CD8-positive, alpha-beta memory T cell (primary cell): Measurements from ENCODE around the gene VAT1. TPM values are rescaled to one million over a fixed set of nuclear protein-coding genes. Genes with fewer than 3 reads are reported as not detected.

Source experiments
- CTCF ChIA-PET: fragments of 350-600 bp; sonication (Branson Sonifier 250); formaldehyde crosslinking; loops from one replicate; lab custom pipeline; 2021; ENCODE audit warnings: antibody characterized with exemption; lab: Charles Lee
- POLR2A ChIA-PET: fragments of 350-600 bp; sonication (Branson Sonifier 250); formaldehyde crosslinking; loops from one replicate; lab custom pipeline; 2021; ENCODE audit warnings: antibody characterized with exemption; lab: Charles Lee
- DNase-seq, 5 donors: peaks; one replicate each; pipeline versions ENCODE4 v3.0.0 to v3.0.0-alpha.2; 2020 to 2022; ENCODE audit warnings: mixed read lengths in 1 of 5
- H3K27ac ChIP-seq: one replicate; pipeline ENCODE4 v1.7.0; 2013; ENCODE audit warnings: low read depth, mild to moderate bottlenecking, low read length, moderate library complexity
- H3K27me3 ChIP-seq: 2 replicates; pipeline ENCODE4 v1.7.0; 2013; ENCODE audit warnings: low read length, mild to moderate bottlenecking; ENCODE audit not compliant: insufficient read depth, poor library complexity, severe bottlenecking
- H3K36me3 ChIP-seq: 2 replicates; pipeline ENCODE4 v1.7.0; 2013; ENCODE audit warnings: mild to moderate bottlenecking, low read length, moderate library complexity; ENCODE audit not compliant: insufficient read depth
- H3K4me1 ChIP-seq: 2 replicates; pipeline ENCODE4 v1.7.0; 2013; ENCODE audit warnings: mild to moderate bottlenecking, low read length, moderate library complexity; ENCODE audit not compliant: insufficient read depth
- H3K4me3 ChIP-seq: 2 replicates; pipeline ENCODE4 v1.7.0; 2013; ENCODE audit warnings: mild to moderate bottlenecking, low read length
- H3K9me3 ChIP-seq: 2 replicates; pipeline ENCODE4 v1.7.0; 2013; ENCODE audit warnings: mild to moderate bottlenecking, low read length
- H3K27ac Mint-ChIP-seq, 8 donors: one replicate each; pipeline ENCODE4 v1.8.0; 2020 to 2021; ENCODE audit warnings: mixed read lengths in 8 of 8, mild to moderate bottlenecking in 6 of 8, inconsistent platforms in 3 of 8, moderate library complexity in 3 of 8
- H3K27me3 Mint-ChIP-seq, 2 donors: one replicate each; pipeline ENCODE4 v1.8.0; 2020 to 2021; ENCODE audit warnings: mixed read lengths in 2 of 2, mild to moderate bottlenecking in 1 of 2, moderate library complexity in 1 of 2
- H3K36me3 Mint-ChIP-seq, 3 donors: one replicate each; pipeline ENCODE4 v1.8.0; 2020 to 2021; ENCODE audit warnings: mixed read lengths in 3 of 3, inconsistent platforms in 1 of 3, mild to moderate bottlenecking in 1 of 3
- H3K4me1 Mint-ChIP-seq, 3 donors: one replicate each; pipeline ENCODE4 v1.8.0; 2020 to 2021; ENCODE audit warnings: mixed read lengths in 3 of 3, inconsistent platforms in 1 of 3, mild to moderate bottlenecking in 1 of 3
- H3K4me3 Mint-ChIP-seq, 7 donors: one replicate each; pipeline ENCODE4 v1.8.0; 2020 to 2021; ENCODE audit warnings: mixed read lengths in 7 of 7, mild to moderate bottlenecking in 6 of 7, moderate library complexity in 4 of 7, inconsistent platforms in 2 of 7
- H3K9me3 Mint-ChIP-seq, 5 donors: one replicate each; pipeline ENCODE4 v1.8.0; 2020 to 2022; ENCODE audit warnings: mixed read lengths in 5 of 5, mild to moderate bottlenecking in 3 of 5, moderate library complexity in 2 of 5, inconsistent platforms in 1 of 5
- polyA plus RNA-seq: library from polyadenylated mRNA; unstranded; fragments of 300-500 nt; fragmentation: Illumina TruSeq; gene quantifications from one replicate; pipeline ENCODE4 v1.2.3, GENCODE V29; 2021
- total RNA-seq, 2 experiments: library from RNA; stranded (reverse); gene quantifications; one replicate each; pipeline ENCODE4 v1.2.3, GENCODE V29; 2021

Gene VAT1
- total RNA-seq (10 to 100 TPM; 31.1 to 35.9 TPM), polyA plus RNA-seq (42.2 TPM)

DNA sequence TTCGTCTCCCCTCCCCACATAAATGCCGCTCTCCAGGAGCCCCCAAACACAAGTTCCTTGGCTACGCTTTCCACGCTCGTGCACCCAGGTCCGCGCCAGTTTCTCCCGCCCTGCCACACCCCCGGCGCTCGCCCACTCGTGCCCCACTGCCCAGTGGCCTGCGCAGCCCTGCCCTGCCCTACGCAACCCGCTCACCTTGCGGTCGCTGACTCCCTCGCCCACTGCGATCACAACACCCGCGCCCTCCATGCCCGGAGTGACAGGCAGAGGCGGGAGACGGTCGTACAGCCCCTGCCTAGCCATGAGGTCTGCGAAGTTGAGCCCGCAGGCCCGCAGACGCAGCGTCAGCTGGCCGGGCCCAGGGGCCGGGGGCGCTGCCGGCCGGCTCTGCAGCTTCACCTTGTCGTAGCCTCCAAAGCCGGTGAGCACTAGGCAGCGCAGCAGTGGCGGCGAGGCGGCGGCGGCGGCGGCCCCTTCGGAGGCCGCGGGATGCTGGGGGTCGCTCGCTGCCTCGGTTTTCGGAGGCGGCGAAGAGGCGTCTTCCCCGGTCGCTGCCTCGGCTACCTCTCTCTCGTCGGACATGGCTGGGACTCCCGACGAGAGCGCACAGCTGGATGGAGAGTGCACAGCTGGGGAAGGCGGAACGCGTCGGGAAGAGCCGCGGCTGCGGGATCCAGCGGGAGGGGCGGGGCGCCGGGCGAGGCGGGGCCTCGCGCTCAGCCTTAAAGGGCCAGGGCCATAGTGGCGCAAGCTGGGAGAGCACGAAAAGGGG is at the start of gene VAT1:
Gene VAT1, minus strand, starts transcription at position 645 of the 772 bp plus-strand sequence. Its CDS starts 63 bp downstream, at position 582.
- Histone ChIP-seq H3K4me3 (peak within 1 kb of the TSS; percentile 73), H3K9me3 (no peaks in the 10 kb centered on the region), H3K4me1 (peaks cover 23% of the 10 kb centered on the region), H3K27me3 (no peaks in the 10 kb centered on the region), H3K27ac (peak within 1 kb of the TSS; percentile 47), H3K36me3 (no peaks in the 10 kb centered on the region)
- no peaks in the 10 kb centered on the region for H3K9me3 Mint-ChIP-seq
- ChIA-PET POLR2A (interaction anchor here (0.7 to 1.0 kb wide), 3 partner anchors 24 to 150 kb away, joined by 4 to 6 read pairs (median 5); partner anchors contain the start of genes NBR1 and RPL27), CTCF (interaction anchor here (0.8 to 1.6 kb wide), 5 partner anchors 15 to 462 kb away, joined by 3 to 4 read pairs (median 3); partner anchors contain the start of genes BECN1, DHX8 and IFI35)
- peak within 1 kb of the TSS; percentile 87 to 95 (median 90) for H3K4me3 Mint-ChIP-seq
- H3K27ac Mint-ChIP-seq, result peak within 1 kb of the TSS; percentile 27 to 88 (median 81)
- H3K27me3 Mint-ChIP-seq, result no peaks in the 10 kb centered on the region
- peaks cover 21 to 52% (median 45%) of the 10 kb centered on the region in 3 donors for H3K4me1 Mint-ChIP-seq
- DNase-seq, result peak; percentile 35 to 72 (median 59)
- H3K36me3 Mint-ChIP-seq, result peaks cover 0 to 3% (median 0%) of the 10 kb centered on the region in 3 donors

DNA sequence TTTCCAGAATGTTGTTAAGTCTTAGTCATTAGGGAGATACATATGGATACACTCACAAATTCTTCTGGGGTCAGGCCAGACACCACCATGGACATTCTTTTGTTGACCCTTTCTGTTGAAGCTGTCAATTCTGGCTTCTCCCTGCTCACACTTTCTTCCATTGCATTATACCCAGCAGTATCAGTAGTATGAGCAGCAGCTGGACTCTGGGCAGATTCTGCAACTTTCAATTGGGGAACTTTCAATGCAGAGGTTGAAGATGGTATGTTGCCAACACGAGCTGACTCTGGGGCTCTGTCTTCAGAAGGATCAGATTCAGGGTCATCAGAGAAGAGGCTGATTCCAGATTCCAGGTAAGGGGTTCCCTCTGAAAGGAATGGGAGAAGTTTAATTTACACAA is 48.7 kb upstream of the VAT1 start:
- CTCF ChIA-PET, result no interaction called here
- no peaks in the 10 kb centered on the region for H3K36me3 Mint-ChIP-seq
- no peaks in the 10 kb centered on the region for H3K9me3 Mint-ChIP-seq
- Histone ChIP-seq H3K4me3 (no peak overlapping the region), H3K27ac (no peak overlapping the region), H3K9me3 (no peaks in the 10 kb centered on the region), H3K36me3 (no peaks in the 10 kb centered on the region), H3K27me3 (no peaks in the 10 kb centered on the region), H3K4me1 (no peaks in the 10 kb centered on the region)
- H3K4me1 Mint-ChIP-seq, result no peaks in the 10 kb centered on the region
- no peak for DNase-seq
- H3K27ac Mint-ChIP-seq, result no peak overlapping the region
- no peaks in the 10 kb centered on the region for H3K27me3 Mint-ChIP-seq
- H3K4me3 Mint-ChIP-seq, result no peak overlapping the region
- POLR2A ChIA-PET, result no interaction called here

GRCh38 chr17:43070257-43070656 is 48.1 kb upstream of the VAT1 start:
- POLR2A ChIA-PET, result no interaction called here
- DNase-seq, result no peak
- no peaks in the 10 kb centered on the region for H3K9me3 Mint-ChIP-seq
- no peaks in the 10 kb centered on the region for H3K27me3 Mint-ChIP-seq
- Histone ChIP-seq H3K4me3 (no peak overlapping the region), H3K27me3 (no peaks in the 10 kb centered on the region), H3K27ac (no peak overlapping the region), H3K4me1 (no peaks in the 10 kb centered on the region), H3K36me3 (no peaks in the 10 kb centered on the region), H3K9me3 (no peaks in the 10 kb centered on the region)
- CTCF ChIA-PET, result no interaction called here
- no peak overlapping the region for H3K4me3 Mint-ChIP-seq
- peak overlapping the region in 1 of 8 donors; percentile 27 for H3K27ac Mint-ChIP-seq
- H3K36me3 Mint-ChIP-seq, result no peaks in the 10 kb centered on the region
- H3K4me1 Mint-ChIP-seq, result no peaks in the 10 kb centered on the region

DNA sequence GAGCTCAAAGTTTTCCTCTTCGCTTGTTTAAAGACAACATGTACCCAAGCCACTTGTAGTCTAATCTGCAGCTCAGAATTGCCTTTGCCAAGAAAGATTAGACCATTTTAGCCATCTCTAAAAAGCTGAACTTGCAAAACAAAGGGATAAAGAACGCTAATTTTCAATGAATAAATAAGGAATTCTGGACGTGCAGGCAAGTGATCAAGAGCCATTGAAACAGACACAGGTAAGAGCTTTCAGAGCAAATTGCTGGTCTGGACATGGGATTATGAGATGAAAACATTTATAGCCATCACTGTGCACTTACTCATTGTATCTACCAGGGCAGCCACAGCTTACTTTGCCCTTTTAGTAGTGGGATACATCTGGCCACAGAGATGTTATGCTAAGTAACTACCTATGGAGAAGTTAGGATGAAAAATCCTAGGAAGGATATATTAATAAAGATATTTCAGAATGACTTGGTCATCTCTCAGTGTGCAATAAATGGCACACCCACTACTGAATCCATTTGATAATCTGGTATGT is 47.2 kb upstream of the VAT1 start:
- H3K36me3 Mint-ChIP-seq, result no peaks in the 10 kb centered on the region
- Histone ChIP-seq H3K4me3 (no peak overlapping the region), H3K4me1 (no peaks in the 10 kb centered on the region), H3K9me3 (no peaks in the 10 kb centered on the region), H3K27me3 (no peaks in the 10 kb centered on the region), H3K27ac (no peak overlapping the region), H3K36me3 (no peaks in the 10 kb centered on the region)
- CTCF ChIA-PET, result no interaction called here
- no peaks in the 10 kb centered on the region for H3K27me3 Mint-ChIP-seq
- no peaks in the 10 kb centered on the region for H3K9me3 Mint-ChIP-seq
- H3K27ac Mint-ChIP-seq, result no peak overlapping the region
- no peaks in the 10 kb centered on the region for H3K4me1 Mint-ChIP-seq
- POLR2A ChIA-PET, result interaction anchor here (0.5 kb wide), 1 partner anchor 47 kb away, joined by 3 read pairs; no protein-coding TSS in a partner anchor
- DNase-seq, result no peak
- H3K4me3 Mint-ChIP-seq, result no peak overlapping the region

GRCh38 chr17:43068570-43069367 is 46.6 kb upstream of the VAT1 start:
- CTCF ChIA-PET, result interaction anchor here (0.6 kb wide), 1 partner anchor 17 kb away, joined by 3 read pairs; no protein-coding TSS in a partner anchor
- no peaks in the 10 kb centered on the region for H3K27me3 Mint-ChIP-seq
- POLR2A ChIA-PET, result no interaction called here
- peak overlapping the region in 1 of 8 donors; percentile 26 for H3K27ac Mint-ChIP-seq
- H3K4me3 ChIP-seq, result no peak overlapping the region
- no peak for DNase-seq
- H3K36me3 Mint-ChIP-seq, result no peaks in the 10 kb centered on the region
- no peaks in the 10 kb centered on the region for H3K4me1 ChIP-seq
- no peaks in the 10 kb centered on the region for H3K9me3 Mint-ChIP-seq
- no peaks in the 10 kb centered on the region for H3K4me1 Mint-ChIP-seq
- no peaks in the 10 kb centered on the region for H3K9me3 ChIP-seq
- H3K27ac ChIP-seq, result no peak overlapping the region
- H3K36me3 ChIP-seq, result no peaks in the 10 kb centered on the region
- no peaks in the 10 kb centered on the region for H3K27me3 ChIP-seq
- no peak overlapping the region for H3K4me3 Mint-ChIP-seq

DNA sequence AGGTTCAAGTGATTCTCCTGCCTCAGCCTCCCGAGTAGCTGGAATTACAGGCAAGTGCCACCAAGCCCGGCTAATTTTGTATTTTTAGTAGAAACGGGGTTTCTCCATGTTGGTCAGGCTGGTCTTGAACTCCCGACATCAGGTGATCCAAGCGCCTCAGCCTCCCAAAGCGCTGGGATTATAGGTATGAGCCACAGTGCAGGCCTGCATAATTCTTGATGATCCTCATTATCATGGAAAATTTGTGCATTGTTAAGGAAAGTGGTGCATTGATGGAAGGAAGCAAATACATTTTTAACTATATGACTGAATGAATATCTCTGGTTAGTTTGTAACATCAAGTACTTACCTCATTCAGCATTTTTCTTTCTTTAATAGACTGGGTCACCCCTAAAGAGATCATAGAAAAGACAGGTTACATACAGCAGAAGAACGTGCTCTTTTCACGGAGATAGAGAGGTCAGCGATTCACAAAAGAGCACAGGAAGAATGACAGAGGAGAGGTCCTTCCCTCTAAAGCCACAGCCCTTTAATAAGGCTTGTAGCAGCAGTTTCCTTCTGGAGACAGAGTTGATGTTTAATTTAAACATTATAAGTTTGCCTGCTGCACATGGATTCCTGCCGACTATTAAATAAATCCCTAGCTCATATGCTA is 40.9 kb upstream of the VAT1 start:
- H3K4me1 Mint-ChIP-seq, result no peaks in the 10 kb centered on the region
- H3K9me3 Mint-ChIP-seq, result no peaks in the 10 kb centered on the region
- no peaks in the 10 kb centered on the region for H3K4me1 ChIP-seq
- CTCF ChIA-PET, result no interaction called here
- no peak overlapping the region for H3K4me3 Mint-ChIP-seq
- POLR2A ChIA-PET, result no interaction called here
- H3K9me3 ChIP-seq, result no peaks in the 10 kb centered on the region
- no peaks in the 10 kb centered on the region for H3K27me3 ChIP-seq
- no peak overlapping the region for H3K27ac ChIP-seq
- H3K36me3 ChIP-seq, result no peaks in the 10 kb centered on the region
- H3K27ac Mint-ChIP-seq, result no peak overlapping the region
- no peaks in the 10 kb centered on the region for H3K27me3 Mint-ChIP-seq
- H3K4me3 ChIP-seq, result no peak overlapping the region
- no peak for DNase-seq
- peaks cover 0 to 2% (median 0%) of the 10 kb centered on the region in 3 donors for H3K36me3 Mint-ChIP-seq

DNA sequence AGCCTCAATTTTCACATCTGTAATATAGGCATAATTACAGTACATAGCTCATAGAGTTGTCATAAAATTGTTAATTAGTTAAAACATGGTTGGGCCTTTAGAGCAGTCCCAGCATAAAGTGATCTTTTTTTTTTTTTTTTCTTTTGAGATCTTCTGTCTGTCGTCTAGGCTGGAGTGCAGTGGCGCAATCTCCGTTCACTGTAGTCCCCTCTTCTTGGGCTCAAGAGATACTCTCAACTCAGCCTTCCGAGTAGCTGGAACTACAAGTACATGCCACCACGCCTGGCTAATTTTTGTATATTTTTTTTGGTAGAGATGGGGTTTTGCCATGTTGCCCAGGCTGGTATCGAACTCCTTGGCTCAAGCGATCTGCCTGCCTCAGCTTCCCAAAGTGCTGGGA is 33.9 kb upstream of the VAT1 start:
- H3K4me3 ChIP-seq, result no peak overlapping the region
- H3K36me3 ChIP-seq, result no peaks in the 10 kb centered on the region
- DNase-seq, result no peak
- ChIA-PET POLR2A (no interaction called here), CTCF (no interaction called here)
- no peaks in the 10 kb centered on the region for H3K4me1 Mint-ChIP-seq
- H3K36me3 Mint-ChIP-seq, result peaks cover 0 to 5% (median 0%) of the 10 kb centered on the region in 3 donors
- H3K27me3 ChIP-seq, result no peaks in the 10 kb centered on the region
- no peaks in the 10 kb centered on the region for H3K9me3 Mint-ChIP-seq
- H3K4me3 Mint-ChIP-seq, result no peak overlapping the region
- no peak overlapping the region for H3K27ac Mint-ChIP-seq
- H3K27ac ChIP-seq, result no peak overlapping the region
- no peaks in the 10 kb centered on the region for H3K4me1 ChIP-seq
- no peaks in the 10 kb centered on the region for H3K9me3 ChIP-seq
- no peaks in the 10 kb centered on the region for H3K27me3 Mint-ChIP-seq
